ENCODE data around the gene ITPKC.

DNA sequence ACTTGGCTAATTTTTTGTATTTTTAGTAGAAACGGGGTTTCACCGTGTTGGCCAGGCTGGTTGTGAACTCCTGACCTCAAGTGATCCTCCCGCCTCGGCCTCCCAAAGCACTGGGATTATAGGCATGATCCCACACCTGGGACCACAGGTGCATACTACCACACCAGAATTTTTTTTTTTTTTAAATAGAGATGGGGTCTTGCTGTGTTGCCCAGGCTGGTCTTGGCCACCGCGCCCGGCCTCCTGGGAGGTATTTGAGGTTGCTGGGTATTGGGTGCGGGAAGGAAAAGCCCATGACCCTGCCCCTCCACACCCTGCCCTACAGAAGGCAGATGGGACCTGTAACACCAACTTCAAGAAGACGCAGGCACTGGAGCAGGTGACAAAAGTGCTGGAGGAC lies 19.7 kb downstream of the ITPKC start:
- TF ChIP-seq, protein P1, sequence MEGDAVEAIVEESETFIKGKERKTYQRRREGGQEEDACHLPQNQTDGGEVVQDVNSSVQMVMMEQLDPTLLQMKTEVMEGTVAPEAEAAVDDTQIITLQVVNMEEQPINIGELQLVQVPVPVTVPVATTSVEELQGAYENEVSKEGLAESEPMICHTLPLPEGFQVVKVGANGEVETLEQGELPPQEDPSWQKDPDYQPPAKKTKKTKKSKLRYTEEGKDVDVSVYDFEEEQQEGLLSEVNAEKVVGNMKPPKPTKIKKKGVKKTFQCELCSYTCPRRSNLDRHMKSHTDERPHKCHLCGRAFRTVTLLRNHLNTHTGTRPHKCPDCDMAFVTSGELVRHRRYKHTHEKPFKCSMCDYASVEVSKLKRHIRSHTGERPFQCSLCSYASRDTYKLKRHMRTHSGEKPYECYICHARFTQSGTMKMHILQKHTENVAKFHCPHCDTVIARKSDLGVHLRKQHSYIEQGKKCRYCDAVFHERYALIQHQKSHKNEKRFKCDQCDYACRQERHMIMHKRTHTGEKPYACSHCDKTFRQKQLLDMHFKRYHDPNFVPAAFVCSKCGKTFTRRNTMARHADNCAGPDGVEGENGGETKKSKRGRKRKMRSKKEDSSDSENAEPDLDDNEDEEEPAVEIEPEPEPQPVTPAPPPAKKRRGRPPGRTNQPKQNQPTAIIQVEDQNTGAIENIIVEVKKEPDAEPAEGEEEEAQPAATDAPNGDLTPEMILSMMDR (IDR thresholded peaks at IDR 0.05): no peak
- TF ChIP-seq SMC3 (IDR thresholded peaks at IDR 0.05; ENCODE audit: low read depth, low read length) (no peak), ZBTB33 (IDR thresholded peaks at IDR 0.05; ENCODE audit: borderline replicate concordance, low read depth) (no peak), CHD2 (IDR thresholded peaks at IDR 0.05; ENCODE audit: low read length, partially characterized antibody) (no peak), TAF1 (IDR thresholded peaks at IDR 0.05; ENCODE audit: borderline replicate concordance, low read depth, low read length) (no peak), NFIC (IDR thresholded peaks at IDR 0.05; ENCODE audit: borderline replicate concordance) (no peak), RAD21 (IDR thresholded peaks at IDR 0.05; ENCODE audit: low read length) (no peak)
- TF ChIP-seq, protein P2, sequence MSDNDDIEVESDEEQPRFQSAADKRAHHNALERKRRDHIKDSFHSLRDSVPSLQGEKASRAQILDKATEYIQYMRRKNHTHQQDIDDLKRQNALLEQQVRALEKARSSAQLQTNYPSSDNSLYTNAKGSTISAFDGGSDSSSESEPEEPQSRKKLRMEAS (IDR thresholded peaks at IDR 0.05; ENCODE audit: low read depth): no peak

Data from SK-N-SH (cell line).